Ascending aorta (tissue), 2 donors: ENCODE data around the gene ATP2B2. TPM values are rescaled to one million over a fixed set of nuclear protein-coding genes. Genes with fewer than 3 reads are reported as not detected.

Experiments
- DNase-seq, 2 donors: peaks; one replicate each; pipeline ENCODE4 v3.0.0-alpha.2; 2019; ENCODE audit warnings: low spot score in 2 of 2
- H3K27ac ChIP-seq, 2 donors: fragments of 200-600 bp; sonication (generic); one replicate each; pipeline ENCODE4 v1.5.1; 2016 to 2017; ENCODE audit warnings: mild to moderate bottlenecking in 1 of 2
- H3K27me3 ChIP-seq: fragments of 200-600 bp; sonication (generic); one replicate; pipeline ENCODE4 v1.5.1; 2017
- H3K36me3 ChIP-seq, 2 donors: fragments of 200-600 bp; sonication (generic); one replicate each; pipeline ENCODE4 v1.5.1; 2016
- H3K4me1 ChIP-seq, 2 donors: fragments of 200-600 bp; sonication (generic); one replicate each; pipeline ENCODE4 v1.5.1; 2016 to 2017; ENCODE audit warnings: mild to moderate bottlenecking in 1 of 2
- H3K4me3 ChIP-seq, 2 donors: fragments of 200-600 bp; sonication (generic); one replicate each; pipeline ENCODE4 v1.5.1; 2016 to 2017; ENCODE audit warnings: mild to moderate bottlenecking in 1 of 2
- H3K9me3 ChIP-seq, 2 donors: fragments of 200-600 bp; sonication (generic); one replicate each; pipeline ENCODE4 v1.5.1; 2016
- CTCF ChIP-seq, 3 experiments: fragments of 200-600 bp in 2 of 3; fragments of 450-650 bp in 1 of 3; sonication (generic) in 2 of 3; IDR thresholded peaks; one replicate each; pipeline ENCODE4 v1.5.1; 2016 to 2019; ENCODE audit warnings: antibody characterized with exemption in 3 of 3, mild to moderate bottlenecking in 1 of 3, moderate library complexity in 1 of 3
- intact Hi-C: fragments of 100-400 bp; cut with DNase I; formaldehyde crosslinking; loops from one replicate; pipeline ENCODE4 v1.15.1; 2023
- total RNA-seq: library from RNA; depleted of rRNA; stranded (reverse); fragments of >200 nt; gene quantifications from one replicate; pipeline ENCODE4 v1.1.0, GENCODE V29; 2016

ATP2B2 gene
- total RNA-seq, 1 donor from 2014 or later: not detected

GRCh38 chr3:10281951-10282350 is 223.4 kb downstream of the ATP2B2 start:
- peaks cover 57 to 79% of the 10 kb centered on the region in 2 donors for H3K36me3 ChIP-seq
- no peaks in the 10 kb centered on the region for H3K9me3 ChIP-seq
- intact Hi-C loops: no loop called here
- H3K27me3 ChIP-seq: no peaks in the 10 kb centered on the region
- no peaks in the 10 kb centered on the region for H3K4me1 ChIP-seq
- H3K4me3 ChIP-seq: no peak overlapping the region
- no peak overlapping the region for H3K27ac ChIP-seq
- DNase-seq: no peak
- TF ChIP-seq CTCF (IDR thresholded peaks at IDR 0.05): no peak

GRCh38 chr3:10280571-10280970 is 224.8 kb downstream of the ATP2B2 start:
- TF ChIP-seq CTCF (IDR thresholded peaks at IDR 0.05): no peak
- H3K9me3 ChIP-seq: no peaks in the 10 kb centered on the region
- no peak for DNase-seq
- H3K4me3 ChIP-seq: no peak overlapping the region
- H3K4me1 ChIP-seq: no peaks in the 10 kb centered on the region
- H3K36me3 ChIP-seq: peaks cover 57 to 82% of the 10 kb centered on the region in 2 donors
- H3K27ac ChIP-seq: no peak overlapping the region
- H3K27me3 ChIP-seq: no peaks in the 10 kb centered on the region
- intact Hi-C loops: no loop called here

GRCh38 chr3:10280177-10280529 is 225.2 kb downstream of the ATP2B2 start:
- DNase-seq: no peak
- intact Hi-C loops: no loop called here
- H3K27ac ChIP-seq: no peak overlapping the region
- H3K9me3 ChIP-seq: no peaks in the 10 kb centered on the region
- peaks cover 57 to 78% of the 10 kb centered on the region in 2 donors for H3K36me3 ChIP-seq
- H3K27me3 ChIP-seq: no peaks in the 10 kb centered on the region
- H3K4me1 ChIP-seq: no peaks in the 10 kb centered on the region
- no peak overlapping the region for H3K4me3 ChIP-seq
- TF ChIP-seq CTCF (IDR thresholded peaks at IDR 0.05): no peak

- no peak for DNase-seq
- peaks cover 57 to 72% of the 10 kb centered on the region in 2 donors for H3K36me3 ChIP-seq
These were observed 225.8 kb downstream of the ATP2B2 start for GRCh38 chr3:10279384-10280176.

GRCh38 chr3:10278501-10278900 is 226.9 kb downstream of the ATP2B2 start:
- no peaks in the 10 kb centered on the region for H3K27me3 ChIP-seq
- H3K27ac ChIP-seq: no peak overlapping the region
- no peaks in the 10 kb centered on the region for H3K9me3 ChIP-seq
- TF ChIP-seq CTCF (IDR thresholded peaks at IDR 0.05): no peak
- intact Hi-C loops: no loop called here
- no peak overlapping the region for H3K4me3 ChIP-seq
- H3K36me3 ChIP-seq: peaks cover 56 to 68% of the 10 kb centered on the region in 2 donors
- peaks cover 0 to 3% of the 10 kb centered on the region in 2 donors for H3K4me1 ChIP-seq
- no peak for DNase-seq

More at GRCh38 chr3:10279384-10280176, 225.8 kb downstream of the ATP2B2 start:
- no peaks in the 10 kb centered on the region for H3K27me3 ChIP-seq
- no peaks in the 10 kb centered on the region for H3K9me3 ChIP-seq
- no peaks in the 10 kb centered on the region for H3K4me1 ChIP-seq
- no peak overlapping the region for H3K27ac ChIP-seq
- TF ChIP-seq CTCF (IDR thresholded peaks at IDR 0.05): no peak
- no peak overlapping the region for H3K4me3 ChIP-seq
- intact Hi-C loops: no loop called here
